MCF 10A (cell line): ENCODE measurements around the gene NBL1. TPM values are rescaled to one million over a fixed set of nuclear protein-coding genes. Genes with fewer than 3 reads are reported as not detected.

Experiments used
- BruUV-seq: library from RNA; stranded (reverse); fragments of 400-500 nt; replicated peaks from 2 replicates; lab custom pipeline; 2021; lab: Mats Ljungman, UMichigan
- CTCF ChIA-PET: fragments of 300-600 bp; sonication (Branson Sonifier 250); formaldehyde crosslinking; extraction: SDS; loops from one replicate; lab custom pipeline; 2021; ENCODE audit warnings: antibody characterized with exemption, inconsistent platforms; lab: Yijun Ruan, JAX
- POLR2A ChIA-PET: fragments of 300-600, 350-650 bp; sonication (Branson Sonifier 250); formaldehyde crosslinking; extraction: SDS; loops from one replicate; lab custom pipeline; 2020; ENCODE audit warnings: antibody characterized with exemption, inconsistent platforms; lab: Yijun Ruan, JAX
- DNase-seq: peaks from one replicate; pipeline ENCODE4 v3.0.0-alpha.2; 2018; ENCODE audit not compliant: unreplicated experiment
- H3K27ac Mint-ChIP-seq: one replicate; pipeline ENCODE4 v1.8.0; 2022; ENCODE audit warnings: mild to moderate bottlenecking, low read depth, mixed read lengths; ENCODE audit not compliant: unreplicated experiment
- H3K27me3 Mint-ChIP-seq: one replicate; pipeline ENCODE4 v1.8.0; 2022; ENCODE audit warnings: mixed read lengths; ENCODE audit not compliant: insufficient read depth, unreplicated experiment
- H3K36me3 Mint-ChIP-seq: one replicate; pipeline ENCODE4 v1.8.0; 2022; ENCODE audit warnings: mild to moderate bottlenecking, moderate library complexity, mixed read lengths; ENCODE audit not compliant: insufficient read depth, unreplicated experiment
- H3K4me1 Mint-ChIP-seq: one replicate; pipeline ENCODE4 v1.8.0; 2022; ENCODE audit warnings: mixed read lengths; ENCODE audit not compliant: insufficient read depth, unreplicated experiment
- H3K4me3 Mint-ChIP-seq: one replicate; pipeline ENCODE4 v1.8.0; 2022; ENCODE audit warnings: mild to moderate bottlenecking, moderate library complexity, mixed read lengths; ENCODE audit not compliant: unreplicated experiment
- H3K9me3 Mint-ChIP-seq: one replicate; pipeline ENCODE4 v1.8.0; 2022; ENCODE audit warnings: mixed read lengths; ENCODE audit not compliant: unreplicated experiment
- intact Hi-C: fragments of 100-400 bp; cut with micrococcal nuclease; formaldehyde crosslinking; loops from 2 replicates; pipeline ENCODE4 v1.14.1; 2022
- total RNA-seq: library from RNA; stranded (reverse); gene quantifications from 2 replicates; pipeline ENCODE4 v1.2.3, GENCODE V29; 2022
- TF ChIP-seq, protein P1 (sequence below): fragments of 200-600 bp; IDR thresholded peaks from one replicate; pipeline ENCODE4 v1.8.0; 2022; ENCODE audit warnings: antibody characterized with exemption, mild to moderate bottlenecking; ENCODE audit not compliant: unreplicated experiment

Gene NBL1
- total RNA-seq, 1 experiment from 2014 or later, result 70.4 TPM

DNA sequence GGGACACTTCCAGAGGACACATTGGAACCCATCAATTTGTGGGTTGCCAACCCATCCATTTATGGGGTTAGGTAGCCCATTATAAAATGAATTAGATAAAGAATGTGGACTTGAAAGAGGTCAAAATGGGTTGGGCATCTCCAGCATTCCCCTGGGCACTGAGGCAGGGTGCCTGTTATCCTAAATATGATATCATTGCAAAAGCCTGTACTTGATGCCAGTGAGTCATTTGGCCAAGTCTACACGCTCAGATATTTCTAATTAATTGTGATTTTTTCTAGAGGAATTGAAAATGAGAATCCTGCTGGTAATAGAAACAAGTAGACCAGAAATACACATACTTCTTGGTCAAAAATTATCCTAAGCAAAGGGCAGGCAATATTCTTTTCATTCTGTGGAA, 21.9 kb upstream of the NBL1 start:
- no TSS peak for BruUV-seq
- TF ChIP-seq, protein P1, sequence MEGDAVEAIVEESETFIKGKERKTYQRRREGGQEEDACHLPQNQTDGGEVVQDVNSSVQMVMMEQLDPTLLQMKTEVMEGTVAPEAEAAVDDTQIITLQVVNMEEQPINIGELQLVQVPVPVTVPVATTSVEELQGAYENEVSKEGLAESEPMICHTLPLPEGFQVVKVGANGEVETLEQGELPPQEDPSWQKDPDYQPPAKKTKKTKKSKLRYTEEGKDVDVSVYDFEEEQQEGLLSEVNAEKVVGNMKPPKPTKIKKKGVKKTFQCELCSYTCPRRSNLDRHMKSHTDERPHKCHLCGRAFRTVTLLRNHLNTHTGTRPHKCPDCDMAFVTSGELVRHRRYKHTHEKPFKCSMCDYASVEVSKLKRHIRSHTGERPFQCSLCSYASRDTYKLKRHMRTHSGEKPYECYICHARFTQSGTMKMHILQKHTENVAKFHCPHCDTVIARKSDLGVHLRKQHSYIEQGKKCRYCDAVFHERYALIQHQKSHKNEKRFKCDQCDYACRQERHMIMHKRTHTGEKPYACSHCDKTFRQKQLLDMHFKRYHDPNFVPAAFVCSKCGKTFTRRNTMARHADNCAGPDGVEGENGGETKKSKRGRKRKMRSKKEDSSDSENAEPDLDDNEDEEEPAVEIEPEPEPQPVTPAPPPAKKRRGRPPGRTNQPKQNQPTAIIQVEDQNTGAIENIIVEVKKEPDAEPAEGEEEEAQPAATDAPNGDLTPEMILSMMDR, result no peak
- Mint-ChIP-seq H3K4me1 (peaks cover 38% of the 10 kb centered on the region), H3K4me3 (no peak overlapping the region), H3K9me3 (no peaks in the 10 kb centered on the region), H3K27me3 (no peaks in the 10 kb centered on the region), H3K36me3 (peaks cover 48% of the 10 kb centered on the region), H3K27ac (peak overlapping the region; percentile 49)
- intact Hi-C loops, result no loop called here
- peak; percentile 20 for DNase-seq
- POLR2A ChIA-PET, result interaction anchor here (1.4 kb wide), 1 partner anchor 21 kb away, joined by 9 read pairs; the partner anchor contains the start of gene NBL1
- CTCF ChIA-PET, result no interaction called here

DNA sequence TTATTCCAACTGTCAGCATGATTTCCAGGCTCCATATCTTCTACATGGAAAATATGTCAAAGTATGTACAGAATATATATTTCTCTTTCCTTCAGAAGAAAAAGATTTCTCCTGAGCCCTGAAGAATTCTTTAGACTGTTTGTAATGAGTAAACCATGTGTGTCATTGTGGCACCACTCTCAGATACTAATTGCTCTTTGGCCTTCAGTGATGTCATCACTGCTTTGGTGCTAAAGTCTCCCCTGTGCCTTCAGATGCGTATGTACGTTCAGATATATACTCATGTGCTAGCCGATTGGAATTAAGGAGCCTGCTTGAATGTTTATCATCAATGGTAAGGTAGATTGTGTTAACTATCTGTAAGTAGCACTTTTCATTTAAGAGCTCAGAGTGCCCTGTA, 20.6 kb upstream of the NBL1 start:
- no peak for DNase-seq
- POLR2A ChIA-PET, result interaction anchor here (0.9 to 1.4 kb wide), 3 partner anchors 16 to 24 kb away, joined by 3 to 9 read pairs (median 4); partner anchors contain the start of gene NBL1
- CTCF ChIA-PET, result interaction anchor here (0.6 to 1.6 kb wide), 5 partner anchors 13 to 280 kb away, joined by 3 to 5 read pairs (median 3); no protein-coding TSS in a partner anchor
- no TSS peak for BruUV-seq
- Mint-ChIP-seq H3K4me3 (no peak overlapping the region), H3K27me3 (no peaks in the 10 kb centered on the region), H3K9me3 (no peaks in the 10 kb centered on the region), H3K27ac (no peak overlapping the region), H3K36me3 (peaks cover 58% of the 10 kb centered on the region), H3K4me1 (peaks cover 37% of the 10 kb centered on the region)
- TF ChIP-seq, protein P1, result no peak
- intact Hi-C loops, result no loop called here

DNA sequence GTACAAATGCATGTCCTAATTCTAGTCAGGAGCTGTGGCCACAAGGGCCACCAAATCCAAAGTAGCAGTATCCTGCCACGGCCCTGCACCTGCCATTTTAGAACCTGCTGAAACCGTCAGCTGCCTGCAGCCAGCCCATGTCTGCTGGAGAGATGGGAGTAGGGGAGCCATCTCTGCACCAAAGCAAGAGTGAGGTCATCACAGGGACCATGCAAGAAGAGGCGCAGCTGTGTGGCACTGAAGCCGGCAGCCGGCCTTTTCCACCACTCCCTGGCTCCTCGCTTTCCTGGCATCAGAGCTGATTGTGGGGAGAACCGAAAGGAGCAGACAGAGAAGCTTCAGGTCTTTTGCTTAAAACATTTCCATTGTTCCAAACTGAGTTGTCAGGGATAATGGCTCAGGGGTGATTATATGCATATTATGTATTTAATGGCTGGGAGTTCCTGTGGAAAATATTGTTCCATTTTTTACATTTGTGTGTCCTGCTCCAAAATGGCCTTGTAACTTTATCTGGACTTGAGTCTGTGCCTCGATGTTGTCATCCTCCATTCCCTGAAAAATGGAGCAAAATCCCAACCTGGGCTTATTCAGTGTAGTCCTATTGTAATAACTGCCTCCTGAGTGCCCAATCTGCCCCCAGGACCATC, 18.7 kb upstream of the NBL1 start:
- H3K36me3 Mint-ChIP-seq, result peaks cover 61% of the 10 kb centered on the region
- BruUV-seq, result no TSS peak
- no peak overlapping the region for H3K27ac Mint-ChIP-seq
- no peak for DNase-seq
- H3K9me3 Mint-ChIP-seq, result no peaks in the 10 kb centered on the region
- CTCF ChIA-PET, result interaction anchor here (1.0 kb wide), 1 partner anchor 18 kb away, joined by 5 read pairs; no protein-coding TSS in a partner anchor
- TF ChIP-seq, protein P1, result no peak
- intact Hi-C loops, result no loop called here
- no peaks in the 10 kb centered on the region for H3K27me3 Mint-ChIP-seq
- POLR2A ChIA-PET, result interaction anchor here (0.8 to 1.1 kb wide), 2 partner anchors 10 to 18 kb away, joined by 3 to 6 read pairs; no protein-coding TSS in a partner anchor
- H3K4me3 Mint-ChIP-seq, result no peak overlapping the region
- peaks cover 23% of the 10 kb centered on the region for H3K4me1 Mint-ChIP-seq

DNA sequence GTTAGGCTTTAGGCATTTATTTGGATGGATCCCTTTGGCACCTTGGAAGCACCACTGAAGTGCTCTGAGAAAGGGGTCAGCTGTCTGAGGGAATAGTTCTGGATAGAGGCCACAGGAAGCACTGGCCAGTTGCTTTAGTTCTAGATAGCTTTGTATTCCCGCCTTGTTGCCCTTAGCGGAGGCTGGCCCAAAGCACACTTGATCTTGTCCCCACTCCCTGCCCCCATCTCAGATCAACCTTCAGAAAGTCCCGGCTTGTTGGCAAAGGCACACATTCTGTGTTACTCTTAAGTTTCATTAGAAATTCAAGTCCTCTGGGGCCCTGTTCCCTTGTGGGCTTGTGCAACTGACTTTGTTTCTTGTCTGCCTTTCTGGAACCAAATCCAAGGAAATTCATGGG, 15.2 kb upstream of the NBL1 start:
- TF ChIP-seq, protein P1, result no peak
- no peaks in the 10 kb centered on the region for H3K4me1 Mint-ChIP-seq
- peaks cover 53% of the 10 kb centered on the region for H3K36me3 Mint-ChIP-seq
- DNase-seq, result no peak
- BruUV-seq, result no TSS peak
- CTCF ChIA-PET, result interaction anchor here (1.0 to 1.3 kb wide), 2 partner anchors 11 to 30 kb away, joined by 3 to 4 read pairs; no protein-coding TSS in a partner anchor
- POLR2A ChIA-PET, result interaction anchor here (1.7 to 2.3 kb wide), 2 partner anchors 10 to 11 kb away, joined by 9 to 11 read pairs; no protein-coding TSS in a partner anchor
- H3K27me3 Mint-ChIP-seq, result no peaks in the 10 kb centered on the region
- H3K4me3 Mint-ChIP-seq, result no peak overlapping the region
- intact Hi-C loops, result no loop called here
- H3K9me3 Mint-ChIP-seq, result no peaks in the 10 kb centered on the region
- H3K27ac Mint-ChIP-seq, result no peak overlapping the region
